NCI-H2081 (cell line): ENCODE measurements around the gene PSMG2.
A peak's percentile ranks its signal among the peaks of the same experiment; 100 is the strongest.

ENCODE experiments used
- DNase-seq, 2 experiments: peaks; one replicate each; lab custom pipeline; 2025; lab: John Stamatoyannopoulos, UW

Gene PSMG2

DNA sequence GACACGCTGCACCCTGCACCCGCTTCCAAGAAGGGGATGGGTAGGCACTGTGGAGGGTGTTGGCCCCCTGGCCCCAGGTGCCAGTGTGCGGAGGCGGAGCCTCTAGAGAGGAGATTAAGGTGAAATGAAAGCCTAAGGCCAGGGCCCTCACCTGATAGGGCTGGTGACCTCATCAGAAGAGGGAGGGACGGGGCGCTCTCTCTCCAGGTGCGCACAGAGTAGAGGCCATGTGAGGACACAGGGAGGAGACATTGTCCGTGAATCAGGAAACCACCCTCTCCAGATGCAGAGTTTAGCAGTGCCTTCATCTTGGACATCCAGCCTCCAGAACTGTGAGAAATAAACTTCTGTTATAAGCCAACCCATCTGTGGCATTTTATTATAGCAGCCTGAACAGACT, 62.3 kb downstream of the PSMG2 start:
- peak in 1 of 2 experiments; percentile 6 for DNase-seq

DNA sequence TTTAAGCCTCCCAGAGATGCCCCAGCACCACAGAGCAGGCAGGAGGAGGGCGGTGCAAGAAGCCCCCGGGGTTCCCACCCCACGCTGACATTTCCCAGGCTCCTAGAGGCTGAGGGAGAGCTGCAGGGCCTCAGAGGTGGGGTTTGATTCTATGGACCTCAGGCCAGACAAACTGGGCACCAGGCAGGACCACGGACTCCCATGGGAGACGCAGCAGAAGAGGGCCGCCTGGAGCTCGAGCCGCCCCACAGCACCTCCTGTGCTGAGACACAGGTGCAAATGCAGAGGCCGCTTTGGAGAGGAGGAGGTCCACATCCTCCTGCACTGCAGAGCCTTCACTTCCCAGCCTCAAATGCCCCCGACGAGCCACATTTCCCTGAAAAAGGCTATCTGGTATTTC, 62.7 kb downstream of the PSMG2 start:
- DNase-seq = no peak

DNA sequence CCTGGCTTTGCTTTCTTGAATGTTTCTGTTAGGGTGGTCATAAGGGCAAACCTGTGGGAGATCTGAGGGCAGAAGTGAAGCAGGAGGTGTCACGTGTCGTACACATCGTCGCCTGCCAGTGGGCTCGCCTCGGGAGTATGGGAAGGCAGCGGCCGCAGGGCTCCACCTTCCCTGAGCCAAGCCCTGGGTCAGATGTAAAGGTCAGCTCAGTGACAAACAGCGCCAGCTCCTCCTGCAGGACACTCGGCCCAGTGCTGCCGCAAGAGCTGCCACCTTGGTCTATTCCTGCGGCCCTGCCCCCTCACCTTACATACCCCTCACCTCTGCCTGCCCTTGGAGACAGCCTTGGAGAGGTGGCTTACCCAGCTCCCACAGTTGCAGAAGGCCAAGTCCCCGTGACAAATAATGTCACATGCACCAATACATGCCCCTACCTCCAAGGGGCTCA, 64.2 kb downstream of the PSMG2 start:
- DNase-seq = no peak

DNA sequence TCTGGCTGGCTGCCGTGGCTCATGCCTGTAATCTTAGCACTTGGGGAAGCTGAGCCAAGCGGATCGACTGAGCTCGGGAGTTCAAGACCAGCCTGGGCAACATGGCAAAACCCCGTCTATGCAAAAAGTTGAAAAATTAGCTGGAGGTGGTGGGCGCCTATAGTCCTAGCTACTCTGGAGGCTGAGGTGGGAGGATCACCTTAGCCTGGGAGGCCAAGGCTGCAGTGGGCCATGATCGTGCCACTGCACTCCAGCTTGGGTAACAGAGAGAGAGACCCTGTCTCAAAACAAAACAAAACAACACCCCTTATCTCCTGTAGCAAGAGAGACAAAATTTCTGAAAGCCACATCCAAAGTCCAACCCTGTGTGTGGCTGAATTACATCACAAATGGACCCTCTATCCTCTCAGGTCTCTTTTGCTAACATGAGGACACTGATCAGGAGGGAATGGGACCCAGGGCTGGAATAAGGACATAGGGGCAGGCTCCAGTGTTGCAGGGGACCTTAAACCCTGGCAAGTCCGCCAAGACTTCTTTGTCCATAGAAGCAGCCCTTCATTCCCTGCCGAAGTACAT, 64.8 kb downstream of the PSMG2 start:
- no peak for DNase-seq

DNA sequence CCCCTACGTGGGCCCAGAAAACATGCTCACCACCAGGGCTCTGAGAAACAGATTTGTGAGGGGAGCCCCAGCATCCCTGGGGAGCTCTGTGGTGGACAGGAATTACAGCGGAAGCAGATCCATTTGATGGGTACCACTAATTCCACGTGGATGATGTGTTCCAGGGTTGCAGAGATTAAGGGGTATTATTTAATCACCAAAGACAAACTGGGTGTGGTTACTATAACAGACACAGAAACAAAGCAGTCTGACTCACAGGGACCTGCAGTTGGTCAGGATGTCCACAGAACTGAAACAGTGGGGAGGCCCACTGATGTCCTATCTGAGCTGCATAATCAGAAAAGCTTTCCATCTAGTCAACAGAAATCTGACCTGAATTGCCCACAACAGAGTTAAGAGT, 65.8 kb downstream of the PSMG2 start:
- no peak for DNase-seq

DNA sequence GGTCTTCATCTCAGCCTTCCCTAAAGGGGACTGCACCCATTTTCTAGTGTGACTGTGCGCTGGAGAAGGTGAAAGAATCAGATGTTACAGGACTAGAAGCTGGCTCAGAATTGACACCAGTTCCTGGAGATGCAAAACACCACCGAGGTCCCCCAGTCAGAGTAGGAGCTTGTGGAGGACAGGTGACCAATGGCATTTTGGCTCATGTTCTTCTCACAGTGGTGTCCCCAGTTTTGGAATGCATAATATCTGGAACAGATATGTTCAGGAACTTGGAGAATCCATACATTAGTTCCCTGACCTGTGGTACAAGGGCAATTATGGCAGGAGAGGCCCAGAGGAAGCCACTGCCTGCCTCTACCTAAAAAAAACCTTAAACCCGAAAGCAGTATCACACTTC, 66.3 kb downstream of the PSMG2 start:
- DNase-seq = no peak

DNA sequence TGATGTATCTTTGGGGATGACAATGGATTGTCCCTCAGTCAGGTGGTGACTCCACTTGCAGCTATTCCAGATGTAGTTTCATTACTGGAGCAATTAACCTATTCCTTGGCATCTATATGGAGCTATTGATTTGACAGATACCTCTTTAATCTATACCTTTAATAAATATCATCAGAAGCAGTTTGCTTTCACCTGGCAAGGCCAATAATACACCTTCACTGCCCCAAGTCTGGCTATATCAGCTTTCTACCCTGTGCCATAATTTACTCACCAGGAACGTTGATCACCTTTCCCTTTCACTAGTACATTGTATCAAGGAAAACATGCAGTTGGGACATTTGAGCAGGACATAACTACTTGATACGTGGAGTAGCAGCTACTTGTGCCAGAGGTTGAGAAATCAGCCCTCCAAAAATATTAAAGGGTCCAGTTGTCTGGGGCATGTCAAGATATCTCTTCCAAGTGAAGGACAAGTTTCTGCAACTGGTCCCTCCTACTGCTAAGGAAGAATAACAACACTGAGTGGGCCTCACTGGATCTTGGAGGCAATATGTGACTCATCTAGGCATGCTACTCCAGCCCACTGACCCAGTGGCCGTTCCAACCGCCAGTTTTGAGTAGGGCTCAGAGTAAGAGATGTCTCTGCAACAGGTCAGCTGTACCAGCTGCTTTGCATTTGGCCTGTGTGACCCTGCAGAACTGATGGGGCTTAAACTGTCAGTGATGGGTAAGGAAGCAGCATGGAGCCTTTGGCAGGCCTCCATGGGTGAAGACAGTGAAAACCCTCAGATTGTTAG, 67.0 kb downstream of the PSMG2 start:
- DNase-seq = no peak

DNA sequence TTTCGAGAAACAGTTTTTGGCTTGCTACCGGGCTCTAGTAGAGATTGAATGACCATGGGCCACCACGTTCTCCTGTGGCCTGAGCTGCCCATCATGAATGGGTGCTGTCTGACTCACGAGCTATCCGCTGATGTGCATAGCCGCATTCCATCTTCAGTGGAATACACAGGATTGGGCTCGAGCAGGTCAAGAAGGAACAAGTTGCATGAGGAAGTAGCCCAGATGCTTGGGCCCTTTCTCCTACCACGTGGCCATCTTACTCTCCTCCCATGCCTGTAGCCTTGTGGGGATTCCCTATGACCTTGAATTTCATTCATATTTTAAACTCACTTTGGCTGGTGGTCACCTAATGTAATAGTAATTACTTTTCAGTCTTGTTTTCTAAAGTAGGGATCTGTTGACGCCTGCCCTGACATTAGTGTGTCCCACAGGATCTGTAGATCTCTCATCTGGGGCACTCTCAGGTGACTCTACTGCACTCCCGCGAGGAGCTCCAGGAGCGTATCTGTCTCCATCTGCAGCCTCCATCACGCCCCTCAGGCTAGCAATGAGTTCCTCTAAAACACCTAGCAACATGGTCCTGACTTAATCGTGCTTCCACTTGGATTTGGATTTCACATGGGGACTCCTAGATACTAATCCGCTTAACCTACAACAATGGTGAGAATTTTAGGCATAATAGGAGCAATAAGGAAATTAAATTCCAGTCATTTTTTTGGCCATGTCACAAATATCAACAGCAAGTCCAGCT, 67.8 kb downstream of the PSMG2 start:
- DNase-seq = no peak

DNA sequence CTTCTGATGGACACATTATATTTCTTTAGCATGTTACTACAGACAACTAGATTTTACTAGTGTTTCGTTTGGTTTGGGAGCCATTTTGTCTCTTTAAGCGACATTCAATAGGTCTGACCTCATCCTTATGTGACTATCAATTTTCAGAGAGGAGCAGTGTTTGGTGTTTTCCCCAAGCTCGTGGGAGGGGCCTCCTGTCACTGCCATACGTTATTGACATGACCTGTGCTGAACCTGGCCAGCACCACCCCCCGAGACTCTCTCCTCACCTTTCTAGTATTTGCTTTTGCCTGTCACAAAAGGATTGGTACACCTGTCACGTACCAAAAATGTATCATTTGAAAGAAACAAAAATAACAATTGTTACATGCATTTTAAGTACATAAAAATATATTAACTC, 69.3 kb downstream of the PSMG2 start:
- DNase-seq = no peak

DNA sequence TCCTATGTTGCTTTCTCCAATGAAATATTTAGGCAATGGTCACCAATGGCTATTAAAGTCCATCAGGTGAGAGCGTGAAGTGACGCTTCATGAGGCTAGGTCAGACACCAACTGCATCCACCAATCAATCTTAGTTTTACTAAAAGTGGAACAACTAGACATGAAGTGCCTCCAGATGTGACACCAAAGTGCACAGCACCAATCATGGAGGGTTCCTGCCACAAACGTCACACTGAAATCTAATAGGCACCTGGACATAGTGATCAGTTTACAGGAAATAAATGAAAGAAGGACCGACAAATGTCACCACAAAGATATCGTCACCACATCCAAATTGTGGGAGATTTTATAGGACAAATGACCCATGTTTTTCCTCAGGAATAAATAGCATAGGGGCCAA, 70.5 kb downstream of the PSMG2 start:
- no peak for DNase-seq

DNA sequence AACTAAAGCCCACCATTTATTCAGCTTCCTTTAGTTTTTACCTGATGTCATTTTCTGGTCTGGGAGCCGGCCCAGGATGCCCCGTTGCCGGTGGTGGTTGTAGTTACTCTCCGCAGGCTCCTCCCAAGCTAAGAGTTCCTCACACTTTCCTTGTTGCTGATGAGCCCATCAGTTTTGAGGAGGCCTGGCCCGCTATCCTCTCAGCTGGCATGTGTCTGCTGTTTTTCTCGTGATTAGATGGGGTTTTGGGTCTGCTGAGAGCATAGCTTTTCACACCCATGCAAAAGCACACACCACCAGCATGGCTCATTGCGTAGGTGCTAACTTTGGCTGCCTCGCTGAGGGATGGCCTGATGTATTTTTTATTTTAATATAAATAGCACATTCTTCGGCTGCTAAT, 72.1 kb downstream of the PSMG2 start:
- no peak for DNase-seq
